HepG2 (cell line): ENCODE data around the gene DNASE1. TPM values are rescaled to one million over a fixed set of nuclear protein-coding genes. Genes with fewer than 3 reads are reported as not detected.
A peak's percentile ranks its signal among the peaks of the same experiment; 100 is the strongest.

Source experiments
- CHCHD3 ChIP-seq: sonication (generic); formaldehyde crosslinking; IDR thresholded peaks from 2 replicates; pipeline ENCODE4 v1.8.0; 2022; ENCODE audit warnings: mild to moderate bottlenecking, missing genetic modification reagents, moderate library complexity
- DNMT1 ChIP-seq: sonication (generic); formaldehyde crosslinking; IDR thresholded peaks from 2 replicates; pipeline ENCODE4 v1.5.1; 2020; ENCODE audit warnings: mild to moderate bottlenecking, missing genetic modification reagents
- DPF2 ChIP-seq: sonication (generic); formaldehyde crosslinking; IDR thresholded peaks from 2 replicates; pipeline ENCODE4 v1.4.0; 2020; ENCODE audit warnings: mild to moderate bottlenecking, low read depth, missing genetic modification reagents, borderline replicate concordance
- KLF15 ChIP-seq: sonication (generic); formaldehyde crosslinking; IDR thresholded peaks from 2 replicates; pipeline ENCODE4 v1.8.1; 2023; ENCODE audit warnings: borderline replicate concordance, mild to moderate bottlenecking, inconsistent platforms, missing genetic modification reagents, mixed read lengths
- NR2F1 ChIP-seq, 2 experiments: fragments of 450-650 bp in 1 of 2; formaldehyde crosslinking in 1 of 2; IDR thresholded peaks; 2 replicates each; pipeline versions ENCODE4 v1.5.0 to v1.6.1; 2016 to 2020; ENCODE audit warnings: mild to moderate bottlenecking in 1 of 2, missing compliant biosample characterization in 1 of 2, missing genetic modification reagents in 1 of 2, moderate library complexity in 1 of 2
- RORA ChIP-seq: sonication (generic); formaldehyde crosslinking; IDR thresholded peaks from 2 replicates; pipeline ENCODE4 v1.5.0; 2020; ENCODE audit warnings: mild to moderate bottlenecking, missing genetic modification reagents, moderate library complexity
- RXRA ChIP-seq: sonication (generic); formaldehyde crosslinking; IDR thresholded peaks from 2 replicates; pipeline ENCODE4 v1.5.1; 2020; ENCODE audit warnings: missing genetic modification reagents
- TARDBP ChIP-seq: sonication (generic); formaldehyde crosslinking; IDR thresholded peaks from 2 replicates; pipeline ENCODE4 v1.8.0; 2022; ENCODE audit warnings: mild to moderate bottlenecking, missing genetic modification reagents
- ZFAT ChIP-seq: sonication (generic); formaldehyde crosslinking; conservative IDR thresholded peaks from 2 replicates; pipeline ENCODE4 v1.8.1; 2023; ENCODE audit warnings: missing genetic modification reagents, inconsistent platforms
- ZFP36L2 ChIP-seq: sonication (generic); formaldehyde crosslinking; IDR thresholded peaks from 2 replicates; pipeline ENCODE4 v1.4.0; 2020; ENCODE audit warnings: missing genetic modification reagents
- ZNF180 ChIP-seq: sonication (generic); formaldehyde crosslinking; IDR thresholded peaks from 2 replicates; pipeline ENCODE4 v1.4.0; 2020; ENCODE audit warnings: low read depth, missing genetic modification reagents, borderline replicate concordance
- ZSCAN9 ChIP-seq: IDR thresholded peaks from 2 replicates; pipeline ENCODE4 v1.6.1; 2016; ENCODE audit warnings: borderline replicate concordance
- polyA plus RNA-seq, 8 experiments: library from polyadenylated mRNA; depleted of rRNA in 3 of 8; stranded (reverse) in 7 of 8; unstranded in 1 of 8; fragments of >200 nt; fragmentation: Illumina TruSeq in 4 of 8; extraction: Trizol in 4 of 8; gene quantifications; 2 replicates each; pipeline versions ENCODE4 v1.2.1 to v1.2.3, GENCODE V29; 2011 to 2016; ENCODE audit warnings: low read depth in 4 of 8, missing spikeins in 1 of 8, mixed read lengths in 1 of 8; ENCODE audit not compliant: insufficient read depth in 1 of 8
- total RNA-seq, 5 experiments: library from RNA; depleted of rRNA; stranded (reverse); fragments of >200 nt; fragmentation: Illumina TruSeq; extraction: Trizol; gene quantifications; 2 replicates each; pipeline ENCODE4 v1.2.3, GENCODE V29; 2016; ENCODE audit warnings: low read depth in 1 of 5
- TF ChIP-seq, protein P1 (sequence below): IDR thresholded peaks from 2 replicates; pipeline ENCODE4 v1.6.1; 2016; ENCODE audit warnings: low read depth
- TF ChIP-seq, protein P2 (sequence below): sonication (generic); formaldehyde crosslinking; IDR thresholded peaks from 2 replicates; pipeline ENCODE4 v1.5.1; 2020; ENCODE audit warnings: mild to moderate bottlenecking, missing genetic modification reagents, borderline replicate concordance
- TF ChIP-seq, protein P3 (sequence below): sonication (generic); formaldehyde crosslinking; IDR thresholded peaks from 2 replicates; pipeline ENCODE4 v1.4.0; 2020; ENCODE audit warnings: mild to moderate bottlenecking, missing genetic modification reagents
- TF ChIP-seq, protein P4 (sequence below): sonication (generic); formaldehyde crosslinking; IDR thresholded peaks from 2 replicates; pipeline ENCODE4 v1.4.0; 2020; ENCODE audit warnings: missing genetic modification reagents

The DNASE1 gene
- total and polyA plus RNA-seq, 2 of the 13 experiments (the other 11 are each of a cell fraction or from before 2014, with no cell fraction given) = 7.1 to 11.1 TPM

DNA sequence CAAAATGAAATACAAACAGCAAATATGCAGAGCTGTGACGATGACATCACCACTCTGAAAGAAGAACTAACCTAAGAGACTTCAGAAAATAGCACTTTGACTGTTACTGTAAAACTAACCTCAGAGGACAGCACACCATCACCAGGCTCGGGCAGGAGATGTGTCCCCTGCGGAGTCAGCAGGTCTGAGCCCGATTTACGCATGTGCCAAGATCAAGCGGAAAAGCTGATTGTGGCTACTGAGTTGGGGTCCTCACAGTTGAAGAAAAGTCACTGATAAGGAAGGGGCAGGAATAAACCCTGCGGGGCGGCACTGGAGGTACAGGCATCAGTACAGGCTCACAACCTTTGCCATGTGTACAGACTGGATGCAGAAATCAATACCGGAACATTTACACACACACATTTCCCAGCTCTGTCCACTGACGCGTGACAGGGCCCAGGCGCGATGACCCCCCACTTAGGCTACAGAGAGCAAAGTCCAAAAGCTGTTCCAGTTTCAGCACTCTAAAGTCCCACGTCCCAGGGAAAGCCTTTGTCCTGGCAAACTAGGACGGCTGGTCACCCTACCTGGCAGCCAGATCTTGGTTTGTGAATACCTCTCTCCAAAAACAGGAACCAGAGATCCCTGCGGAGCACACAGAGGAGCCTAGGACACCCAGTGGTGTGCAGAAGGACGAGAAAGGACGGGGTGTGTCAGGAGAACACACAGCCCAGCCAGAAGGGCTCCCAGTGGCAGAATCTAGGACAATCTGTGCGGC, 41.3 kb downstream of the DNASE1 start (continued):
- TF ChIP-seq, protein P1, sequence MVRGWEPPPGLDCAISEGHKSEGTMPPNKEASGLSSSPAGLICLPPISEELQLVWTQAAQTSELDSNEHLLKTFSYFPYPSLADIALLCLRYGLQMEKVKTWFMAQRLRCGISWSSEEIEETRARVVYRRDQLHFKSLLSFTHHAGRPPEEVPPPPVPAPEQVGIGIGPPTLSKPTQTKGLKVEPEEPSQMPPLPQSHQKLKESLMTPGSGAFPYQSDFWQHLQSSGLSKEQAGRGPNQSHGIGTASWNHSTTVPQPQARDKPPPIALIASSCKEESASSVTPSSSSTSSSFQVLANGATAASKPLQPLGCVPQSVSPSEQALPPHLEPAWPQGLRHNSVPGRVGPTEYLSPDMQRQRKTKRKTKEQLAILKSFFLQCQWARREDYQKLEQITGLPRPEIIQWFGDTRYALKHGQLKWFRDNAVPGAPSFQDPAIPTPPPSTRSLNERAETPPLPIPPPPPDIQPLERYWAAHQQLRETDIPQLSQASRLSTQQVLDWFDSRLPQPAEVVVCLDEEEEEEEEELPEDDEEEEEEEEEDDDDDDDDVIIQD (CRISPR knock-in tag) = peak; percentile 77
- TF ChIP-seq, protein P2, sequence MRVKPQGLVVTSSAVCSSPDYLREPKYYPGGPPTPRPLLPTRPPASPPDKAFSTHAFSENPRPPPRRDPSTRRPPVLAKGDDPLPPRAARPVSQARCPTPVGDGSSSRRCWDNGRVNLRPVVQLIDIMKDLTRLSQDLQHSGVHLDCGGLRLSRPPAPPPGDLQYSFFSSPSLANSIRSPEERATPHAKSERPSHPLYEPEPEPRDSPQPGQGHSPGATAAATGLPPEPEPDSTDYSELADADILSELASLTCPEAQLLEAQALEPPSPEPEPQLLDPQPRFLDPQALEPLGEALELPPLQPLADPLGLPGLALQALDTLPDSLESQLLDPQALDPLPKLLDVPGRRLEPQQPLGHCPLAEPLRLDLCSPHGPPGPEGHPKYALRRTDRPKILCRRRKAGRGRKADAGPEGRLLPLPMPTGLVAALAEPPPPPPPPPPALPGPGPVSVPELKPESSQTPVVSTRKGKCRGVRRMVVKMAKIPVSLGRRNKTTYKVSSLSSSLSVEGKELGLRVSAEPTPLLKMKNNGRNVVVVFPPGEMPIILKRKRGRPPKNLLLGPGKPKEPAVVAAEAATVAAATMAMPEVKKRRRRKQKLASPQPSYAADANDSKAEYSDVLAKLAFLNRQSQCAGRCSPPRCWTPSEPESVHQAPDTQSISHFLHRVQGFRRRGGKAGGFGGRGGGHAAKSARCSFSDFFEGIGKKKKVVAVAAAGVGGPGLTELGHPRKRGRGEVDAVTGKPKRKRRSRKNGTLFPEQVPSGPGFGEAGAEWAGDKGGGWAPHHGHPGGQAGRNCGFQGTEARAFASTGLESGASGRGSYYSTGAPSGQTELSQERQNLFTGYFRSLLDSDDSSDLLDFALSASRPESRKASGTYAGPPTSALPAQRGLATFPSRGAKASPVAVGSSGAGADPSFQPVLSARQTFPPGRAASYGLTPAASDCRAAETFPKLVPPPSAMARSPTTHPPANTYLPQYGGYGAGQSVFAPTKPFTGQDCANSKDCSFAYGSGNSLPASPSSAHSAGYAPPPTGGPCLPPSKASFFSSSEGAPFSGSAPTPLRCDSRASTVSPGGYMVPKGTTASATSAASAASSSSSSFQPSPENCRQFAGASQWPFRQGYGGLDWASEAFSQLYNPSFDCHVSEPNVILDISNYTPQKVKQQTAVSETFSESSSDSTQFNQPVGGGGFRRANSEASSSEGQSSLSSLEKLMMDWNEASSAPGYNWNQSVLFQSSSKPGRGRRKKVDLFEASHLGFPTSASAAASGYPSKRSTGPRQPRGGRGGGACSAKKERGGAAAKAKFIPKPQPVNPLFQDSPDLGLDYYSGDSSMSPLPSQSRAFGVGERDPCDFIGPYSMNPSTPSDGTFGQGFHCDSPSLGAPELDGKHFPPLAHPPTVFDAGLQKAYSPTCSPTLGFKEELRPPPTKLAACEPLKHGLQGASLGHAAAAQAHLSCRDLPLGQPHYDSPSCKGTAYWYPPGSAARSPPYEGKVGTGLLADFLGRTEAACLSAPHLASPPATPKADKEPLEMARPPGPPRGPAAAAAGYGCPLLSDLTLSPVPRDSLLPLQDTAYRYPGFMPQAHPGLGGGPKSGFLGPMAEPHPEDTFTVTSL (CRISPR knock-in tag) = peak; percentile 91
- TF ChIP-seq ZFAT (CRISPR knock-in tag) (no peak), RXRA (peak; percentile 95), KLF15 (CRISPR knock-in tag) (no peak; the same call in 1 of the 2 replicates), ZFP36L2 (CRISPR knock-in tag) (no peak; the same call in 1 of the 2 replicates), DNMT1 (CRISPR knock-in tag) (no peak), ZSCAN9 (CRISPR knock-in tag) (peak; percentile 93), RORA (CRISPR knock-in tag) (peak; percentile 94; the same call in 1 of the 2 replicates), DPF2 (CRISPR knock-in tag) (peak; percentile 91), CHCHD3 (CRISPR knock-in tag) (no peak), ZNF180 (CRISPR knock-in tag) (no peak), NR2F1 (CRISPR knock-in tag; IDR thresholded peaks at IDR 0.05) (peak; percentile 50 to 51), TARDBP (CRISPR knock-in tag) (peak; percentile 98)
- TF ChIP-seq, protein P3, sequence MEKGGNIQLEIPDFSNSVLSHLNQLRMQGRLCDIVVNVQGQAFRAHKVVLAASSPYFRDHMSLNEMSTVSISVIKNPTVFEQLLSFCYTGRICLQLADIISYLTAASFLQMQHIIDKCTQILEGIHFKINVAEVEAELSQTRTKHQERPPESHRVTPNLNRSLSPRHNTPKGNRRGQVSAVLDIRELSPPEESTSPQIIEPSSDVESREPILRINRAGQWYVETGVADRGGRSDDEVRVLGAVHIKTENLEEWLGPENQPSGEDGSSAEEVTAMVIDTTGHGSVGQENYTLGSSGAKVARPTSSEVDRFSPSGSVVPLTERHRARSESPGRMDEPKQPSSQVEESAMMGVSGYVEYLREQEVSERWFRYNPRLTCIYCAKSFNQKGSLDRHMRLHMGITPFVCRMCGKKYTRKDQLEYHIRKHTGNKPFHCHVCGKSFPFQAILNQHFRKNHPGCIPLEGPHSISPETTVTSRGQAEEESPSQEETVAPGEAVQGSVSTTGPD (CRISPR knock-in tag) = peak; percentile 76
- TF ChIP-seq, protein P4, sequence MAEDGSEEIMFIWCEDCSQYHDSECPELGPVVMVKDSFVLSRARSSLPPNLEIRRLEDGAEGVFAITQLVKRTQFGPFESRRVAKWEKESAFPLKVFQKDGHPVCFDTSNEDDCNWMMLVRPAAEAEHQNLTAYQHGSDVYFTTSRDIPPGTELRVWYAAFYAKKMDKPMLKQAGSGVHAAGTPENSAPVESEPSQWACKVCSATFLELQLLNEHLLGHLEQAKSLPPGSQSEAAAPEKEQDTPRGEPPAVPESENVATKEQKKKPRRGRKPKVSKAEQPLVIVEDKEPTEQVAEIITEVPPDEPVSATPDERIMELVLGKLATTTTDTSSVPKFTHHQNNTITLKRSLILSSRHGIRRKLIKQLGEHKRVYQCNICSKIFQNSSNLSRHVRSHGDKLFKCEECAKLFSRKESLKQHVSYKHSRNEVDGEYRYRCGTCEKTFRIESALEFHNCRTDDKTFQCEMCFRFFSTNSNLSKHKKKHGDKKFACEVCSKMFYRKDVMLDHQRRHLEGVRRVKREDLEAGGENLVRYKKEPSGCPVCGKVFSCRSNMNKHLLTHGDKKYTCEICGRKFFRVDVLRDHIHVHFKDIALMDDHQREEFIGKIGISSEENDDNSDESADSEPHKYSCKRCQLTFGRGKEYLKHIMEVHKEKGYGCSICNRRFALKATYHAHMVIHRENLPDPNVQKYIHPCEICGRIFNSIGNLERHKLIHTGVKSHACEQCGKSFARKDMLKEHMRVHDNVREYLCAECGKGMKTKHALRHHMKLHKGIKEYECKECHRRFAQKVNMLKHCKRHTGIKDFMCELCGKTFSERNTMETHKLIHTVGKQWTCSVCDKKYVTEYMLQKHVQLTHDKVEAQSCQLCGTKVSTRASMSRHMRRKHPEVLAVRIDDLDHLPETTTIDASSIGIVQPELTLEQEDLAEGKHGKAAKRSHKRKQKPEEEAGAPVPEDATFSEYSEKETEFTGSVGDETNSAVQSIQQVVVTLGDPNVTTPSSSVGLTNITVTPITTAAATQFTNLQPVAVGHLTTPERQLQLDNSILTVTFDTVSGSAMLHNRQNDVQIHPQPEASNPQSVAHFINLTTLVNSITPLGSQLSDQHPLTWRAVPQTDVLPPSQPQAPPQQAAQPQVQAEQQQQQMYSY (CRISPR knock-in tag) = 0 out of 2 replicates have a peak, but pooled peaks have one; percentile 56
